ENCODE results near the gene STUB1.

DNA sequence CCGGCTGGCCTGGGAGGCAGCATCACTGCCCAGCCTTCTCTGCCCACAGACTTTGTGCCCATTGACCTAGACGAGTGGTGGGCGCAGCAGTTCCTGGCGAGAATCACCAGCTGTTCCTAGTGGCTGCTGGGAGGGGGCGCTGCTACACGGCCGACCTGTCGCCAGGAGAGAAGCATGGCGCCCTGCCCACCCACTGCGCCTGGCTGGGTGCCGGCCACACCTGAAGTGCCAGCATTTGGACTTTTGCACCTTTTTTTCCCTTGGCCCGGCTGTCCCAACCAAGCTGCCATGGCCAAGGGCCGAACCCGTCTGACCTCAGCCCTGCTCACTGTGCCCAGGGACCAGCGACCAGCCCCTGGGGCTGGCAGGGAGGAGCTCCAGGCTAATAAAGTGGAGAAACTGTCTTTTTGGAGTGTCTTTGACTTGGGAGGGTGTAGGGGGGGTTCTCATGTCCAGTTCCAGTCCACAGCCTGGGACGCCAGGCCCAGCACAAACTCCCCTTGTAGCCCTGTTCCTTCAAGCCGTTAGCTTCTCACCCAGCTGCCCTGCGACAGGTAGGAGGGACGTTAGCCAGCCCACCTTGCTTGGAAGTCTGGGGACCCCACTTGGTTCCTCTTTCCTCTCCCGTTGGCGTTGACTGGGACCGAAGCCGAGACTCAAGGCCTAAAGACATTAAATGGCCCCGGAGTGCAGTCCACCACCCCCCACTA lies 32.0 kb upstream of the STUB1 start:
- TF ChIP-seq, protein P1, sequence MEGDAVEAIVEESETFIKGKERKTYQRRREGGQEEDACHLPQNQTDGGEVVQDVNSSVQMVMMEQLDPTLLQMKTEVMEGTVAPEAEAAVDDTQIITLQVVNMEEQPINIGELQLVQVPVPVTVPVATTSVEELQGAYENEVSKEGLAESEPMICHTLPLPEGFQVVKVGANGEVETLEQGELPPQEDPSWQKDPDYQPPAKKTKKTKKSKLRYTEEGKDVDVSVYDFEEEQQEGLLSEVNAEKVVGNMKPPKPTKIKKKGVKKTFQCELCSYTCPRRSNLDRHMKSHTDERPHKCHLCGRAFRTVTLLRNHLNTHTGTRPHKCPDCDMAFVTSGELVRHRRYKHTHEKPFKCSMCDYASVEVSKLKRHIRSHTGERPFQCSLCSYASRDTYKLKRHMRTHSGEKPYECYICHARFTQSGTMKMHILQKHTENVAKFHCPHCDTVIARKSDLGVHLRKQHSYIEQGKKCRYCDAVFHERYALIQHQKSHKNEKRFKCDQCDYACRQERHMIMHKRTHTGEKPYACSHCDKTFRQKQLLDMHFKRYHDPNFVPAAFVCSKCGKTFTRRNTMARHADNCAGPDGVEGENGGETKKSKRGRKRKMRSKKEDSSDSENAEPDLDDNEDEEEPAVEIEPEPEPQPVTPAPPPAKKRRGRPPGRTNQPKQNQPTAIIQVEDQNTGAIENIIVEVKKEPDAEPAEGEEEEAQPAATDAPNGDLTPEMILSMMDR (IDR thresholded peaks at IDR 0.05; ENCODE audit: low read depth, low read length) = peak; percentile 18
- no peak for TF ChIP-seq MYC (IDR thresholded peaks at IDR 0.05; ENCODE audit: low read depth, low read length)
- TF ChIP-seq POLR2A (IDR thresholded peaks at IDR 0.05; ENCODE audit: extremely low read depth, insufficient read length) = no peak

Data from NB4 (cell line).